Neural progenitor cell (in vitro differentiated cells): ENCODE measurements around the gene TACR2.

Source experiments
- EZH2 ChIP-seq: fragments of 200-600 bp; sonication (generic); IDR thresholded peaks from 2 replicates; pipeline ENCODE4 v1.6.1; 2017; ENCODE audit warnings: antibody characterized with exemption, mild to moderate bottlenecking, moderate library complexity
- EZH2phosphoT487 ChIP-seq: fragments of 200-600 bp; sonication (generic); IDR thresholded peaks from 2 replicates; pipeline ENCODE4 v1.6.1; 2017; ENCODE audit warnings: antibody characterized with exemption
- TF ChIP-seq, protein P1 (sequence below): fragments of 200-600 bp; sonication (generic); IDR thresholded peaks from 2 replicates; pipeline ENCODE4 v1.5.1; 2017; ENCODE audit warnings: antibody characterized with exemption, mild to moderate bottlenecking

GRCh38 chr10:69366738-69367137 is 50.0 kb downstream of the TACR2 start:
- TF ChIP-seq EZH2 (no peak), EZH2phosphoT487 (no peak)
- TF ChIP-seq, protein P1, sequence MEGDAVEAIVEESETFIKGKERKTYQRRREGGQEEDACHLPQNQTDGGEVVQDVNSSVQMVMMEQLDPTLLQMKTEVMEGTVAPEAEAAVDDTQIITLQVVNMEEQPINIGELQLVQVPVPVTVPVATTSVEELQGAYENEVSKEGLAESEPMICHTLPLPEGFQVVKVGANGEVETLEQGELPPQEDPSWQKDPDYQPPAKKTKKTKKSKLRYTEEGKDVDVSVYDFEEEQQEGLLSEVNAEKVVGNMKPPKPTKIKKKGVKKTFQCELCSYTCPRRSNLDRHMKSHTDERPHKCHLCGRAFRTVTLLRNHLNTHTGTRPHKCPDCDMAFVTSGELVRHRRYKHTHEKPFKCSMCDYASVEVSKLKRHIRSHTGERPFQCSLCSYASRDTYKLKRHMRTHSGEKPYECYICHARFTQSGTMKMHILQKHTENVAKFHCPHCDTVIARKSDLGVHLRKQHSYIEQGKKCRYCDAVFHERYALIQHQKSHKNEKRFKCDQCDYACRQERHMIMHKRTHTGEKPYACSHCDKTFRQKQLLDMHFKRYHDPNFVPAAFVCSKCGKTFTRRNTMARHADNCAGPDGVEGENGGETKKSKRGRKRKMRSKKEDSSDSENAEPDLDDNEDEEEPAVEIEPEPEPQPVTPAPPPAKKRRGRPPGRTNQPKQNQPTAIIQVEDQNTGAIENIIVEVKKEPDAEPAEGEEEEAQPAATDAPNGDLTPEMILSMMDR, result no peak
